ENCODE data around the gene ERO1A.

ERO1A gene

DNA sequence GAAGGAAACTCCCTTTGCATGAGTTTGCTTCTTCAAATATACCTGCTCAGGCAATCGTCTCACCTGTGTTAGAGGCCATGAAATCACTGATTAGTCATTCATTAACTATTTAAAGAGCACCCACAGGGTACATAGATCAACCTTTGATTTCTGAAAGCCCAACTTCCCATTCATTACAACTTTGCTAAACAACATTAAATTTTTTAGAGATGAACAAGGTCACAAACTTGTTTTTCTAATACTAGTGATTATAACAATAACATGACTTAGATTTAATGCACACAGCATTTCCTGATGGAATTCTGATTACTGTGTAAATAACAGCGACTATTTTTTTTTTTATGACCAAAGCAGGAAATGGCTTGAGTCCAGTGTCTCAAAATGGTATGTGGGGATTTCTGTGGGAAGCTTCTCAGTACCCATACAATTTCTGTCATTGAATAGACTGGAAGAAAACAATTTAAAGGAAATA is 5.4 kb upstream of the ERO1A start:
- no peak for DNase-seq (ENCODE audit: low read depth in 1 of 2, low spot score in 1 of 2)

DNA sequence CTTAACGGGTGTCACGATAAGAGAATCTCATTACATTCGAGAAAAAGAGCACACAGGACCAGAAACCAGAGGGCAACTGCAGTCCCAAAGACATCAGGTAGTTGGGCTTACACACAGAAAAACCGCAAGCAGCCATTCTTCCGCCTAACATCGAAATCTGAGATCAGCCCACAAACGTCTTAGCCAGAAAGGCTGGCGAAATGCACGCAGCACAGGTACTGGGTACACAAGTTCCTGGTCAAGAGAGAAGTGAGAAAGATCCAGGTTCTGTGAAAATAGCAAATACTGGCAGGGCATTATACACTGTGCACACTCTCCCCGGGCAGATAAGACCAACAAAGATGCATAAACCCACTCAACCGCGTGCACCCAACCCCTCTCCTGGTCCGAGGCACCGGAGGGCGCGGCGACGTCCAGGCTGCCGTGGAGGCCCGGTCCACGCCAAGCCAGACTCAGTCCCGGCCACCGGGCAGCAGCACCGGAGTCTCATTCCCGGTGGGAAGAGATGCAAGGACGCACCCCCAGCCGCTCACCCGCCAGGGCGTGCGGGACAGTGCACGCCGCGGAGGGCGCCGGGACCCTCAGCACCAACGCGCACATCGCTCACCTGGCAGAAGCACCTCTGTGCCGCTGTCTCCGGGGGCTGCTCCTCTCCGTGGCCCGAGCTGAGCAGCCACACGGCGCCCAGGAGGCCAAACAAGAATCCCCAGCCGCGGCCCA is 437 bp downstream of the ERO1A start:
- peak; percentile 12 to 28 for DNase-seq (ENCODE audit: low read depth in 1 of 2, low spot score in 1 of 2)

DNA sequence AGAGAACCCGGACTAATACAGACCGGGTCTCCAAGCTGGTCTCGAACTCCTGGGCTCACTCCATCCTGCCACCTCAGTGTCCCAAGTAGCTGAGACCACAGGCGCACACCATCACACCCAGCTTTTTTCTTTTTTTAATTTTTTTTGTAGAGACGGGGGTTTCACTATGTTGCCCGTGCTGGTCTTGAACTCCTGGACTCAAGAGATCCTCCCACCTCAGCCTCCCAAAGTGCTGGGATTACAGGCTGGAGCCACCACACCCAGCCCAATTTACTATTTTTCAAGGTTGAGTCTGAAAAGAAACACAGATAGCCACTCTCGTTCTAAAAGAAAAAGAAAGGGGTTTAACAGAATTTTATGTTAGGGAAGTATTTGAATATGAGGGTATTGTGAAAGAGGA is 1.8 kb downstream of the ERO1A start:
- no peak for DNase-seq (ENCODE audit: low read depth in 1 of 2, low spot score in 1 of 2)

DNA sequence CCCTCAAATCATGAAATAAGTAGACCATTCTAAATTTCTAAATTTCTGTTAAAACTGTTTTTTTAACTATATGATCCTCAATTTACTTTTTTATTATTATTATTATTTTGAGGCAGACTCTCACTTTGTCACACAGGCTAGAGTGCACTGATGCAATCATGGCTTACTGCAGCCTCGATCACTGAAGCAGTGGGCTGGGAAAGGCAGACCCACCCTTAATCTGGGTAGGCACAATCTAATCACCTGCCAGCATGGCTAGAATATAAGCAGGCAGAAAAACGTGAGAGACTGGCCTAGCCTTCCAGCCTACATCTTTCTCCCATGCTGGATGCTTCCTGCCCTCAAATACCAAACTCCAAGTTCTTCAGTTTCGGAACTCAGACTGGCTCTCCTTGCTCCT is 2.3 kb downstream of the ERO1A start:
- no peak for DNase-seq (ENCODE audit: low read depth in 1 of 2, low spot score in 1 of 2)

DNA sequence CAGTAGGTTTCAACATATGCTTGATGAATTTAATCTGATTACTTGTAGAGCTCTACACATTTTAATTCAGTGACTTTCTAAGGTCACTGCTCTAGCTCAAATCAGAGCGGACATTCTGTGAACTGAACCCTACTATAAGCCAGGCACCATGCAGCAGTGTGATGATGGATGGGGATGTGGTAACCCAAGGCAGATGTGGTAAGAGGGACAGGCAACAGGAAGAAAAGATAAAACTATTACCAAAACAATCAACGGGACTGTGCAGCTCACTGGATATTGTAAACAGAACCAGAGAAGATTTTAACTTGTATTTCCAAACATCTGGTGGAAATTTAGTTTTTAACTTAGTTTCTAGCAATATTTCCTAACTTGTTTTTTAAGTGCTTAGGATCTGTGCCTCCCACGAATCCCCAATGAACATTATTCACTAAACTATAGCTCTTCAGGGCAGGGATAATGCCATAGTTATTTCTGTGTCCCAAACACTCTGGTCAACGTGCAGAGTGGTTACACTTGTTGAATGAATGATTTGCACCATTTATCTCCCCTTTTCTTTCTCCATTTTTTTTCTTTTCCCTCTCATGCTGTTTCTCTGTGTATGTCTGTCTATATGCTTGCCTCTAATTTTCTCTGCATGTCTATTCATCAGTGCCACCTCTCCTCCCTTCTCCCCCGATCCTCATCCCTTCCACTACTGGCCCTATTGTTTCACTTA is 3.0 kb downstream of the ERO1A start:
- no peak for DNase-seq (ENCODE audit: low read depth in 1 of 2, low spot score in 1 of 2)

DNA sequence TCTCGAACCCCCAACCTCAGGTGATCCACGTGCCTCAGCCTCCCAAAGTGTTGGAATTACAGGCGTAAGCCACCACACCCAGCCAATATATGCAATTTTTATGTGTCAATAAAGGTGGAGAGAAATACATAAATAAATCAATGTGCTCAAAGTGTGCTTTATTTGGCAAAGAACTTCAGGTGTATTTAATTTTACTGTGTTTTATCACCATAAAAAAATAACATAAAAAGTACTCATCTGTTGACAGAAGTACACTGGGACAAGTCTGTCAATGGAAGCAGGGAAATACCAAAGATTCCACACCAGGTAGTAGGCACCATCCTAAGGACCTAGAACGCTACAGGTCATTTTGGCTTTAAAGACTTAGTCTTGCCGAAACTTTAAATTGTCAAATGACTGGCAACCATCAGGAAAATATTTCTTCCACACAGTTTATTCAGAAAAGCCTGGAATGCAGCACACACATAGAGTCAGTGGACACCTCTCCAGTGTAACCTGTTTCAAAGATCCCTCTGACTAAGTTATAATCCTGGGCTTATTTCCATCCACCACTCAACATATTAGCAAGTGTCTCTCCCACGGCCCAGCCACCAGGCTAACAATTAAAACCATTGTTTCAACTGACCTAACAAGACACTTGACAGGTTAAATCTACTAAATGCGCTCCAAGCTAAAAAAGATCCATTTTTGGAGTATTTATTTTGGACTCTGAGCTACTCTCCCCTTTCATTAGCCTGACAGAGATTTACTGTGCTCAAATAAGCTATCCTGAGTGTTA is 4.2 kb downstream of the ERO1A start:
- DNase-seq (ENCODE audit: low read depth in 1 of 2, low spot score in 1 of 2): no peak

DNA sequence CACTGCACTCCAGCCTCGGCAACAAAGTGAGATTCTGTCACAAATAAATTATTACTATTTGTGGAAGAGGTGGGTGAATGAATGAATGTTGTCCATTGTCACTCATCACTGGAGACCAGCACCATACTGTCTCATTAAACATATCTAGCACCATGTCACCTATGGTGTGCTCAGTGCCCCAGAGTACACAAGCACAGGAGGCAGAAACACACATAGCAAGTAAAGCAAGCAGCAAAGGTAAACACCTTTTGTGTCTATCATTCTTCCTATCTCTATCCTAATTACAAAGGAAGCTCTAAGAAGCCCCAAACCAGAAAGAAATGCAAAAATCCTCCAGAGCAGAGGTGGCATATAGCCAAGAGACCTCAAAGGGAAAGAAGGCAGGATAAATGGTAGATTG is 9.2 kb downstream of the ERO1A start:
- DNase-seq (ENCODE audit: low read depth in 1 of 2, low spot score in 1 of 2): no peak

DNA sequence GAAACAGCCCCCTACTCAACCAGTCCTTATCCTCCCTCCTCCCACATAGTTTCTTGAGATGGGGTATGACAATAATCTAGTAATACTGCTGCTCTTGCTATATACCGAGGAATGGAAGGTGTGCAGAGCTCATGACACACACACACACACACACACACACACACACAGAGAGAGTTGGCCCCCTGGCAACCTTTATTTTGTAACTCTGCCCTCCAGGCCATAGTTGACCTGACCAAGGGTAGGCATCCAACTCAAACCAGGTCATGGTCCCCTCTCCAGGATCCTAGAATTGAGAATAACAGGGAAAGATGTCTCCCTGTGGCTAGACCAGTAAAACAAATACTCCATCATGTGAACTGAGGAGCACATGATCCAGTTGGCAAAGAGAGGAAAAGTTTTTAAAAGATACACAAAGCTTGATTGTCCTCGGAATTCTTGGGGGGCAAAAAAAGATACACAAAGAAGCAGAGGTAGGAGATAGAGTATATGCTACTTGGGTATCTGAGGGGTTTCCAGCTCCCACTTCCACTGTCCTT is 11.3 kb downstream of the ERO1A start:
- DNase-seq (ENCODE audit: low read depth in 1 of 2, low spot score in 1 of 2): no peak

DNA sequence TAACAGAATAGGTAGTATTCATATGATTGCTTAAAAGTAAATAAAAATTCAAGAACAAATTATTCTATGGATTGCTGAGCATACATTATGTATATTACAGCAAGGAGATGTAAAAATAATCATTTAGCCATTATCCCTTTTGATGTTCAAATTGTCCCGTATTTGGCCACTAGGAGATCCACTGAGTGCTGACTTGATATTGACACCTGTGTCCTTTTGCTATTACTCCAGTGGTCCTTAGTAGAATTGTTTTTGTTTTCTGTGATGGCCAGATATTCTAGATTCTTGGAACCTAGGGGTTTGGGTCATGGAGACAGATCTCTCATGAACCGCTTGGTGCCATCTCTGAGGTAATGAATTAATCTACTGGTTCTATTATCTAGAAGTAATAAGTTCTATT is 16.8 kb downstream of the ERO1A start:
- DNase-seq (ENCODE audit: low read depth in 1 of 2, low spot score in 1 of 2): no peak

DNA sequence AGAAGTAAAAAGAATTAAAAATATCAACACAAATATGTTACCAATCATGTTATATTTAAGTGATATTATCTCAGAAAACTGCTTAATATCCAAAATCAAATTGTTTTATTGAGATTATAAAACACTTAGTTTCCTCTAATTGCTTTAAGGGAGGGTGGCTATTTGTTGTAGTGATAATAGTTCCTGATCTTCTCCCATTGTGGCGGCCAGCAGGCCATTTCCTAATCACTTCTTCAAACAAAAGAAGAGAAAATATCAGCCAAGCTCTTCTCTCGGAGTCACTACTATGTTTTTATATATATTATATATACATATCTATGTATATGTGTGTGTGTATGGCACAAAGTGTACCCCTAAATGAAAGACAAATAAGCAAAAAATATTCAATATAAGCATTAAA is 31.5 kb downstream of the ERO1A start:
- no peak for DNase-seq (ENCODE audit: low read depth in 1 of 2, low spot score in 1 of 2)

DNA sequence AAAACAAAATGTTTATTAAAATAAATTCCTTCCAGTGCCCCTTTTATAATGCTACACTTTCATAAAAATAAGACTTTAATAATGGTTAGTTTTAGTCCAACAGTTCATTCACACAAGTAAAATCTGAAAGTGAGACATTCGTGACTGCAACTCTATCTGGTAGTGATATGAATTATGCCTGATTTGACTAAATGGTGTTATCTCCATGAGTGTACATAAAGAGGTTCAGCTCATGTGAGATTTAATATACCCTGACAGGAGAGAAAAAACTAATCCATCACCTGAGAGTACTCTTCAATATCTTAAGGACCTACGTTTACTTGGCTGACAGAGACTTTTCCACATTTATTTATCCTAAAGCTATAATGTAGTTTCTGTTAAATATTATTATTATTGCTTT is 34.0 kb downstream of the ERO1A start:
- DNase-seq (ENCODE audit: low read depth in 1 of 2, low spot score in 1 of 2): no peak

DNA sequence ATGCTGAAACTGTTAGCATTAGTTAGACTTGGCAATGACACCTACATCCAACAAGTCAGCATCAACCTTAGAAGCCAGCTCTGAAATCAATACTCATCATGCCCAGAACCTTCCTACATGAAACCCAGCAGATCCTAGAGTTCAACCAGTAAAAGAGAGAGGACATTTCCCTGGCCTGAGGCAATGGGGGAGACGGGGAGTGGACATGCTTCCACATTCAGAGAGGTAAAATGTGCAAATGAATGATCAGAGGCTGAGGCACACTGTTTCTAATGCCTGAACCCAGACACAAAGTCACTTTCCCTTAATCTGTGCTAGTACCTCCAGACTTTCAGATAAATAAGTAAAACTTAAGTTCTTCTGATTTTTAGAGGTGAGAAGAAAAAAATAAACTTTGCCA is 34.5 kb downstream of the ERO1A start:
- DNase-seq (ENCODE audit: low read depth in 1 of 2, low spot score in 1 of 2): no peak

DNA sequence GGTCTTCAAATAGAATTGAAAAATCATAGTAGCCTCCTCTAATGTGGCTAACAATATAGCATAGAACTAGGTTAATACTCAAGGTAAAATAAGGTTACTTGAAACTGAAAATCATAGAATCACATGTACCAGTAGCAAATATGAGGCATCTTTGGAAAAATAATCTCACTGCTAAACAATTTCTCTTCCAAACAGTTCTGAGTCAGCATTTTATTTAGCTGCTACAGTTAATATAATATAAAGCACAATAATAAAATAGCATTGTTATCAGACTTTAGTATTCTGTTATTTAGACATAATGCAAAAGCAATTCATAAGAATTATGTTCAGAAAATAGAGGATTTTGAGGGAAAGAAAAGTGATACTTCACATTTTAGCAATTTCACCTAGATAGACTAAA is 35.0 kb downstream of the ERO1A start:
- no peak for DNase-seq (ENCODE audit: low read depth in 1 of 2, low spot score in 1 of 2)

DNA sequence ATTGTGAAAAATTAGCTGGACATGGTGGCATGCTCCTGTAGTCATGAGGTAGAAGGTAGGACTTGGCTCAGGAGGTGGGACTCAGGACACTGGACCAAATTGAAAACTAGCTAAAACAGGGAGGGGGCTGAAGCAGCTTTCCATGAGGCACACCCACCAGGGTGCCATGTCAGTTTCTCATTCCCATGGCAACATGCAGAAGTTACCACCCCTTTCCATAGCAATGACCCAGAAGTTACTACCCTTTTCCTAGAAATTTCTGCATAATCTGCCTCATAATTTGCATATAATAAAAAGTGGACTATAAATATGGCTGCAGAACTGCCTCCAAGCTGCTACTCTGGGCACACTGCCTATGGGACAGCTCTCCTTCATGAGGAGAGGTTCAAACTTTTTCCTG is 38.5 kb downstream of the ERO1A start:
- no peak for DNase-seq (ENCODE audit: low read depth in 1 of 2, low spot score in 1 of 2)

DNA sequence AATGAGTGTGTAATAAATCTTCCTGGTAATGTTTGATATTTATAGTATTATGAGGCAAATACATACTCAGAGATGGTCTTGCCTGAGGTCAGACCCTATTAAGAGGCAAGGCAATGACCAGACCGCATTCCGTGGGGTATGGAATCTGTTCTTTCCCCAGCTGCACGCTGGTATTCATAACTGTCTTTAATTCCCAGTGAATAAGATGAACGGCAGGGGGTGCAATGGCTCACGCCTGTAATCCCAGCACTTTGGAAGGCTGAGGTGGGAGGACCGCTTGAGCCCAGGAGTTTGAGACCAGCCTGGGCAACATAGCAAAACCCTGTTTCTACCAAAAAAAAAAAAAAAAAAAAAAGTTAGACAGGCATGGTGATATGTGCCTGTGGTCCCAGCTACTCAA is 44.6 kb downstream of the ERO1A start:
- no peak for DNase-seq (ENCODE audit: low read depth in 1 of 2, low spot score in 1 of 2)

DNA sequence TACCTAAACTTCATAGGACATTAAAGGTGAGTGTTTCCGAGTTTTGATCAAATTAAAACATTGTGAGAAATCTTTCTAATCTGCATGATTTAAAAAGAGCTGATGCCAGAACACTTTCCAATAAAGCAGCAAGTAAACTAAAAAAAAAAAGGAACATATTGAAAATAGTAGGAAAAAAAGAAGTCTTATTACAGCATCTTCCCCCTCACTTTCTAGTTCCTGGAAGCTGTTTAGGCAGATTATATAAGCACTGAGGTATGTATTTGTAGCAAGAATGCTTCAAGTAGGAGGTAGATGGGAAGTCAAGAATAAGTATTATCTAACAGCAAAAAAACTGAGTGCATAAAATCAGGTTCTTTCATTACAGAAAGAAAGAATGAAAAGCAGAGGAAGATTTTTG is 45.8 kb downstream of the ERO1A start:
- DNase-seq (ENCODE audit: low read depth in 1 of 2, low spot score in 1 of 2): no peak

DNA sequence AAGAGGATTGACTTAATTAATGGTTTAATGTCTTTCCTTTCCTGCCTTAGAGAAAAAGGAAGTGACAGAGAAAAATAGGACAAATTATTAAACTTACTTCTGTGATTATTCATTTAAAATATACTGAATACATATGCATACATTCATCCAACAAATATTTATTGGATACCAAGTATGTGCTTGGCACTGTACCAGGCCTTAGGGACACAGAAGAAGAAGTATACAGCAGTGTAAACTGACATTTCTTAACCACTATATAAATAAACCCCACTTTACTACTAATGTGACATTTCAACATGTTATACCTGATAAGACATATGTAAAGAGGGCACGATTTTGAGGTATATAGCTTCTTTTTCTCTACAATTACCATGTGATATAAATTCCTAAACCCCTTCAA is 53.6 kb downstream of the ERO1A start:
- DNase-seq (ENCODE audit: low read depth in 1 of 2, low spot score in 1 of 2): no peak

DNA sequence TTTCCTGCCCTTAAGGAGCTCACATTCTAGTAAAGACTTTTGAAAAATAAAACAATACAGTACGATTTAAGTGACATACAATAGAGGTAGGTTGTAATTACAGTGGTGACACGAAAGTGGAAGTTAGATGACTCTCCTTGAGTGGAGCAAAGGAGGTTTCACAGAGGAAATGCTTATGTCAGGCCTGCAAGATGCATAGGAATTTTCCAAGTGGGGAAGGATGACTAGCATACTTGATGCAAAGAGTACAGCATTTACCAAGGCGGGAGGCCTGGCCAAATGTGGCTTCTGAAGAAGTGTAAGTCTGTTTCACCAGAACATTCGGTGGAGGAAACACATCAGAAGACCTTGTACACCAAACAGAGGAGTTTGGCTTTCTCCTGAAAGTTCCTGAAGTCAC is 55.2 kb downstream of the ERO1A start:
- no peak for DNase-seq (ENCODE audit: low read depth in 1 of 2, low spot score in 1 of 2)

DNA sequence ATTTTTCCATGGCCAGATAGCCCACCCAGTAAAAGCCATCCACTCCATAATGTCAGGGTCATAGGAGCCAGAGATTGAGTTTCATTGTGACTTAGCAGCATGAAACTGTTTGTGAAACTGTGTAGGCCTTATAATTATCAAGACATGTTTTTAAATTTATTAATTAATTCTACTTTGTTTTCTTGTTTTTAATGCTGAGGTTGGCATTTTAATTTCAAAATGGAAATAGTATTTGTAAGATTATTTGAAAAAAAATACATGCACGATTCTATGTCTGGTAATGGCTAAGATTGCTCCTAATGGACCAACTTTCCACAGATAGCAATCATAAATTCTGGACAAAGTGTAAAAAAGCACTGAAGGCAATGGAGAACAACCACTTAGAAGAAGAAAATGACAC is 75.7 kb downstream of the ERO1A start:
- DNase-seq (ENCODE audit: low read depth in 1 of 2, low spot score in 1 of 2): no peak

DNA sequence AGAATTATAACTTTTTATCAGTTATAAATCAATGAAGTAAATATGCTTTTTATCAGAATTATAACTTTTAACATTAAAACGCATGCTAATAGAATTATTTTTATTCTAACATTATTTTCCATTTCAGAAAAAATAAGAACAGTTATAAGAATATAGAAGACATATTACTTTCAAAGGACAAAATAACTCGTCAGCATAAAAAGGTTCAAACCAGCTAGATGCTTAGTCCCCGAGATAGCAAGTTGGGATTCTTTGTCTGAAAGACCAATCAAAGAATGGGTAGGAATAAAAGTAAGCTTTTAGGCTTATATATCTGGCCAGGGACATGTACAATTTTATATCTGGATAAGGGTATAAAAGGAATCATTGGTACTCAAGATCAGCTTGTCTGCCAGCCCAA is 76.8 kb downstream of the ERO1A start:
- DNase-seq (ENCODE audit: low read depth in 1 of 2, low spot score in 1 of 2): no peak

DNA sequence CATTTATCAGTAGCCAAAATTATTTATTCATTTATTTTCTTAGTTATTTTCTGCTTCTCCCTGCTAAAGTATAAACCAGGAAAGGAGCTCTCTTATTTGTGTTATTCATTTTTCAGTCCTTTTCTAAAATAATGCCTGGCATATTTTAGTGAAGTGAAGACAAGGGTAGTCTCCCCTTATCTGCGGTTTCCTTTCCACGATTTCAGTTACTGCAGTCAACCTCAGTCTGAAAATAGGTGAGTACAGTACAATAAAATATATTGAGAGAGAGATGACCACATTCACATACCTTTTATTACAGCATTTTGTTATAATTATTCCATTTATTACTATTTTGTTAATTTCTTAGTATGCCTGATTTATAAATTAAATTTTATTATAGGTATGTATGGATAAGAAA is 85.2 kb downstream of the ERO1A start:
- no peak for DNase-seq (ENCODE audit: low read depth in 1 of 2, low spot score in 1 of 2)
